Endothelial cell of umbilical vein (primary cell): ENCODE results near the gene WIPI1. TPM values are rescaled to one million over a fixed set of nuclear protein-coding genes. Genes with fewer than 3 reads are reported as not detected.

Experiments
- BruUV-seq: library from RNA; stranded (reverse); fragments of 400-500 nt; replicated peaks from 2 replicates; lab custom pipeline; 2021; lab: Mats Ljungman, UMichigan
- CTCF ChIA-PET: fragments of 300-600, 350-600 bp; sonication (Branson Sonifier 250); formaldehyde crosslinking; loops from one replicate; lab custom pipeline; 2021; ENCODE audit warnings: antibody characterized with exemption, inconsistent platforms; lab: Charles Lee
- POLR2A ChIA-PET: fragments of 300-600, 350-600 bp; sonication (Branson Sonifier 250); formaldehyde crosslinking; loops from one replicate; lab custom pipeline; 2021; ENCODE audit warnings: antibody characterized with exemption, inconsistent platforms; lab: Charles Lee
- DNase-seq: peaks from one replicate; pipeline ENCODE4 v3.0.0-alpha.2; 2011; ENCODE audit warnings: low read depth, low spot score
- FAIRE-seq: peaks from 2 replicates; lab custom pipeline; 2011; peaks lifted over from hg19 to GRCh38; lab: Jason Lieb, UNC
- H2AFZ ChIP-seq: 2 replicates; pipeline ENCODE4 v1.6.0; 2012; ENCODE audit warnings: low read depth, low read length, control low read depth, inconsistent platforms
- H3K27ac ChIP-seq: 2 replicates; pipeline ENCODE4 v1.5.1; 2011; ENCODE audit warnings: low read depth, mild to moderate bottlenecking, control low read depth, low read length, moderate library complexity; ENCODE audit not compliant: insufficient read depth
- H3K27me3 ChIP-seq, 2 experiments: 2 replicates each; pipeline versions ENCODE4 v1.6.0 to v1.6.1; 2011; ENCODE audit warnings: low read length in 2 of 2, mixed read lengths in 1 of 2; ENCODE audit not compliant: control insufficient read depth in 2 of 2, insufficient read depth in 2 of 2
- H3K36me3 ChIP-seq, 2 experiments: 2 replicates in 1 of 2; 3 replicates in 1 of 2; pipeline ENCODE4 v1.5.1; 2011; ENCODE audit warnings: low read length in 2 of 2, mild to moderate bottlenecking in 1 of 2, moderate library complexity in 1 of 2; ENCODE audit not compliant: control insufficient read depth in 2 of 2, insufficient read depth in 2 of 2; ENCODE audit errors: extremely low read depth in 1 of 2
- H3K4me1 ChIP-seq: 3 replicates; pipeline ENCODE4 v1.5.1; 2011; ENCODE audit warnings: mild to moderate bottlenecking, low read length; ENCODE audit not compliant: control insufficient read depth, insufficient read depth; ENCODE audit errors: extremely low read depth
- H3K4me2 ChIP-seq: 2 replicates; pipeline ENCODE4 v1.6.1; 2011; ENCODE audit warnings: low read length, control low read depth, mixed read lengths; ENCODE audit not compliant: insufficient read depth
- H3K4me3 ChIP-seq, 3 experiments: fragments of 200-600 bp in 1 of 3; sonication (generic), shearing (Covaris generic) in 1 of 3; replicated peaks in 1 of 3; 2 replicates each; pipeline ENCODE4 v1.5.1; 2011 to 2016; ENCODE audit warnings: control low read depth in 3 of 3, low read length in 3 of 3, mild to moderate bottlenecking in 2 of 3, inconsistent platforms in 1 of 3, low read depth in 1 of 3, moderate library complexity in 1 of 3; ENCODE audit not compliant: insufficient read depth in 1 of 3
- H3K79me2 ChIP-seq: 2 replicates; pipeline ENCODE4 v1.6.0; 2012; ENCODE audit warnings: low read length, inconsistent platforms; ENCODE audit not compliant: control insufficient read depth, insufficient read depth
- H3K9ac ChIP-seq: replicated peaks from 2 replicates; pipeline ENCODE3; 2011; ENCODE audit warnings: low read length, control low read depth; ENCODE audit not compliant: insufficient read depth; ENCODE audit errors: extremely low read depth
- H3K9me1 ChIP-seq: replicated peaks from 3 replicates; pipeline ENCODE4 v1.6.0; 2011; ENCODE audit warnings: mild to moderate bottlenecking, low read length; ENCODE audit not compliant: control insufficient read depth, insufficient read depth; ENCODE audit errors: extremely low read depth
- H3K9me3 ChIP-seq: replicated peaks from 2 replicates; pipeline ENCODE4 v1.5.1; 2012; ENCODE audit warnings: low read length, inconsistent platforms; ENCODE audit not compliant: control insufficient read depth, insufficient read depth
- H4K20me1 ChIP-seq: replicated peaks from 2 replicates; pipeline ENCODE3; 2011; ENCODE audit warnings: mild to moderate bottlenecking, low read length; ENCODE audit not compliant: control insufficient read depth, insufficient read depth; ENCODE audit errors: extremely low read depth
- CTCF ChIP-seq, 2 donors: IDR thresholded peaks; 1 replicate in 1 of 2; 2 replicates in 1 of 2; pipeline ENCODE4 v1.5.1; 2011; ENCODE audit warnings: low read length in 2 of 2, mild to moderate bottlenecking in 2 of 2, moderate library complexity in 2 of 2, control low read depth in 1 of 2, inconsistent platforms in 1 of 2, low read depth in 1 of 2; ENCODE audit not compliant: insufficient read depth in 1 of 2; ENCODE audit errors: extremely low read depth in 1 of 2
- EZH2 ChIP-seq: IDR thresholded peaks from 2 replicates; pipeline ENCODE4 v1.6.1; 2012; ENCODE audit warnings: borderline replicate concordance, low read depth, mild to moderate bottlenecking, moderate library complexity, low read length, inconsistent platforms; ENCODE audit not compliant: severe bottlenecking
- FOS ChIP-seq: IDR thresholded peaks from 2 replicates; pipeline ENCODE4 v1.6.1; 2011; ENCODE audit warnings: mild to moderate bottlenecking, low read length, moderate library complexity, borderline replicate concordance; ENCODE audit not compliant: insufficient read depth
- GATA2 ChIP-seq: IDR thresholded peaks from 2 replicates; pipeline ENCODE4 v1.7.0; 2011; ENCODE audit warnings: low read depth, mild to moderate bottlenecking, moderate library complexity, mixed read lengths, low read length; ENCODE audit not compliant: insufficient read length, insufficient read depth
- JUN ChIP-seq: IDR thresholded peaks from 2 replicates; pipeline ENCODE4 v1.6.1; 2011; ENCODE audit warnings: borderline replicate concordance, low read depth; ENCODE audit not compliant: insufficient read length, insufficient read depth
- MAX ChIP-seq: IDR thresholded peaks from 2 replicates; pipeline ENCODE4 v1.6.1; 2011; ENCODE audit not compliant: insufficient read depth, insufficient read length
- MYC ChIP-seq: IDR thresholded peaks from one replicate; pipeline ENCODE4 v1.6.1; 2011; ENCODE audit warnings: mild to moderate bottlenecking, low read depth, low read length
- POLR2A ChIP-seq: IDR thresholded peaks from 2 replicates; pipeline ENCODE4 v1.6.1; 2012; ENCODE audit warnings: low read depth, mild to moderate bottlenecking, control low read depth, low read length
- POLR2AphosphoS5 ChIP-seq: IDR thresholded peaks from 2 replicates; pipeline ENCODE4 v1.6.1; 2012; ENCODE audit warnings: low read depth, mild to moderate bottlenecking, control low read depth, low read length, moderate library complexity; ENCODE audit not compliant: insufficient read depth
- dilution Hi-C: fragments of 300-500 bp; cut with MboI; formaldehyde crosslinking; loops from one replicate; pipeline ENCODE4 v1.15.0; 2019; ENCODE audit warnings: low sequenced_read_pairs; ENCODE audit not compliant: extremely low pct_ligation_motif_present
- intact Hi-C: fragments of 100-400 bp; cut with micrococcal nuclease; formaldehyde crosslinking; loops from one replicate; pipeline ENCODE4 v1.10.0; 2022
- polyA plus RNA-seq, 4 experiments: library from polyadenylated mRNA; depleted of rRNA in 3 of 4; stranded (reverse) in 3 of 4; unstranded in 1 of 4; fragments of >200 nt; gene quantifications; 2 replicates each; pipeline versions ENCODE4 v1.2.1 to v1.2.3, GENCODE V29; 2011 to 2012; ENCODE audit warnings: missing spikeins in 1 of 4
- total RNA-seq: library from RNA; stranded (reverse); gene quantifications from 2 replicates; pipeline ENCODE4 v1.2.3, GENCODE V29; 2021

WIPI1 gene
- total and polyA plus RNA-seq, 2 donors (not counting 3 experiments of a cell fraction or from before 2014, with no cell fraction given) = 49.9 to 70.3 TPM

- Histone ChIP-seq H3K4me3 (no peak overlapping the region), H3K4me1 (no peaks in the 10 kb centered on the region), H3K9ac (no peak overlapping the region), H4K20me1 (no peaks in the 10 kb centered on the region), H3K36me3 (no peaks in the 10 kb centered on the region), H3K9me3 (no peaks in the 10 kb centered on the region), H3K4me2 (no peak overlapping the region), H3K79me2 (no peaks in the 10 kb centered on the region), H3K9me1 (no peaks in the 10 kb centered on the region), H2AFZ (no peak overlapping the region), H3K27me3 (peaks cover 3 to 14% of the 10 kb centered on the region in 2 experiments), H3K27ac (no peak overlapping the region)
- FAIRE-seq = no peak
- POLR2A ChIA-PET = no interaction called here
- BruUV-seq = no TSS peak
- TF ChIP-seq CTCF (IDR thresholded peaks at IDR 0.05; ENCODE audit: extremely low read depth in 1 of 2, insufficient read depth in 1 of 2, low read depth in 1 of 2, low read length in 2 of 2) (no peak), FOS (no peak)
- dilution Hi-C loops = no loop called here
- intact Hi-C loops = no loop called here
- no peak for DNase-seq
- CTCF ChIA-PET = no interaction called here
Measured at GRCh38 chr17:68501074-68501473, 43.8 kb upstream of the WIPI1 start.

- H4K20me1 ChIP-seq = no peaks in the 10 kb centered on the region
- H3K27ac ChIP-seq = no peak overlapping the region
- intact Hi-C loops (no loop called here), dilution Hi-C loops (no loop called here)
- ChIA-PET POLR2A (no interaction called here), CTCF (no interaction called here)
- peaks cover 3 to 14% of the 10 kb centered on the region in 2 experiments for H3K27me3 ChIP-seq
- DNase-seq (no peak), FAIRE-seq (no peak)
- H3K9me1 ChIP-seq = no peaks in the 10 kb centered on the region
- TF ChIP-seq FOS (no peak), CTCF (IDR thresholded peaks at IDR 0.05; ENCODE audit: extremely low read depth in 1 of 2, insufficient read depth in 1 of 2, low read depth in 1 of 2, low read length in 2 of 2) (no peak), POLR2A (no peak), EZH2 (no peak), GATA2 (no peak), POLR2AphosphoS5 (no peak), MYC (no peak), JUN (no peak), MAX (no peak)
- no peaks in the 10 kb centered on the region for H3K79me2 ChIP-seq
- H2AFZ ChIP-seq = no peak overlapping the region
- no peaks in the 10 kb centered on the region for H3K4me1 ChIP-seq
- H3K9ac ChIP-seq = no peak overlapping the region
- no peaks in the 10 kb centered on the region for H3K36me3 ChIP-seq
- no TSS peak for BruUV-seq
- H3K4me3 ChIP-seq = no peak overlapping the region
- no peaks in the 10 kb centered on the region for H3K9me3 ChIP-seq
- no peak overlapping the region for H3K4me2 ChIP-seq
Measured at GRCh38 chr17:68499587-68499986, 42.3 kb upstream of the WIPI1 start.
